ENCODE measurements around the gene OR5M8.

The OR5M8 gene

DNA sequence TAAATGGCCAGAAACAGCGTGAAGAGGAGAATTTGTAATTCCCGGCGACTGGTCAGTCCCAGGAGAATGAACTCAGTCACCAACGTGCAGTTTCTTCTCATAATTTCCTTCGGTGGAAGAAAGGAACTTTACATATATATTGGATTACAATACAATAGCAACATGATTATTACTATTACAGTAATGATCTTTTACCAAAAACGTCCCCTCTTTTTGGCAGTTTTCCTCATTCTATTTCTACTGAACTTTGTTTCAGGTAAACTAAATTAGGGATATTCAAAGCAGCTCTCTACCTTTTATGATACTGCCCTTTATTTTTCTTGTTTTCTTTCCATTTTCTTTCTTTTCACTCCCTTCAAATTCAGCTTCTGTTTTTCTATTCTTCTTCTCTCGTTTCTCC, at the start of gene OR5M8:
TSS of gene OR5M8 (minus strand) at position 101 of the 400 bp plus-strand sequence. CDS start at position 101, 0 bp downstream.
- no peak for DNase-seq (ENCODE audit: low spot score)

DNA sequence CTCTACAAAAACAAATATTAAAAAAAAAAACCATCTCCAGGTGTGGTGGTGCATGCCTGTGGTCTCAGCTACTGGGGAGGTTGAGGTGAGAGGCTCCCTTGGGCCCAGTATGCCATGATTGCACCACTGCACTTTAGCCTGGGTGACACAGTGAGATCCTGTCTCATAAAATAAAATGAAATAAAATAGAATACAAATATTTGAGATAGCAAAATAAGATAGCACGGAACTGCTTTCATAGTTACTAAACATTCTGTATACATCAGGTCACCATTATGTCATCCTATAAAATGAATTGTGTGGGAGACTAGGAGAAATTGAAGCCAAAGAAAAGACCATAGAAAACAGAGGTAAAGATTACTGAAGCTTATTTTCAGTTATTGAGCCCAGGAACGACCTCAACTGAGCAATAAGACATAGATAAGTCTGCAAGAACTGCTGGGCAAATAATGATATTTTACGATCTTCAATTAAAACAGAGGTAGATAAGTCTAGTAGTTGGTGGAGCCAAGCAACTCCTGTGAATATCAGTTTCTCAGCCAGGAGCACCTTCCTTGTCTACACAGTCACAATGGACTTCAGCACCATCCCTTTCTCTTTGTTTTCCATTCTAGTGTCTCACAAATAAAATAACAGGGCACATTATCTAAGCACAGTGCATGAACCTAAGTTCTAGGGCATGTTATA, 42.0 kb upstream of the OR5M8 start:
- no peak for DNase-seq (ENCODE audit: low spot score)

DNA sequence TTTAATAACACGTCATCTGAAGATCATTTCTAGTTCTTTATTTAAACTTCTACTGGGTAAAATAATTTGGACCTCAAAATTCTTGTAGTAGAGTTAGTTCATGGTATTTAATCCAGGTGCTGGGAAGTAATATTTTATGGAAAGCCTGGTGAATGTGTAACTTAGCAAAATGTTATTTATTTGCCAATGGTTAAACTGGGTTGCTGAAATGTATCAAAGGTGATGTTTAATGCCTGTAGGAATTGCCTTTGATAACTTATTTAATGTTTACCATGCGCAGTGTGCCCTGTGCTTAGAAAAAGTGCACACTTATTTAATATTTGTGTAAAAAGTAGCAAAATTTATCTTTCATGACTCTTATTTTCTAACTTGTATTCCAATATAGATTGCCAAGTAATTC, 40.7 kb upstream of the OR5M8 start:
- no peak for DNase-seq (ENCODE audit: low spot score)

DNA sequence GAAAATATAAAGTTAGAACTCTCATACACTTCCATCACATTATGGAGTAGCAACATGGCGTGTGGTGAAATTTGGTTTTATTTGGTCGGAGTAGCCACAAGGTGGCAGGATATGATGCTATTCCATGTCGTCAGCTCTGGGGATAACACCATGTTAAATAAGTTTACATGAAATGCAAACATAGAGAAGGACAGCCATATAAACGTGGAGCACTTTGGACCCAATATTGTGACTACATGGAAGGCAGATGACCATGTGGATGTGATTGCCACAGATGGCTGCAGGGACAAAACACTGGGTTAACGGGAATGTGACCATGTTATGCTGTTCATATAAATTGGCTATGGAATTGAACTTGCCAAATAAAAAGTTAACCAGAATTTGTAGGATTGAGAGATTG, 30.8 kb upstream of the OR5M8 start:
- DNase-seq (ENCODE audit: low spot score) = no peak

DNA sequence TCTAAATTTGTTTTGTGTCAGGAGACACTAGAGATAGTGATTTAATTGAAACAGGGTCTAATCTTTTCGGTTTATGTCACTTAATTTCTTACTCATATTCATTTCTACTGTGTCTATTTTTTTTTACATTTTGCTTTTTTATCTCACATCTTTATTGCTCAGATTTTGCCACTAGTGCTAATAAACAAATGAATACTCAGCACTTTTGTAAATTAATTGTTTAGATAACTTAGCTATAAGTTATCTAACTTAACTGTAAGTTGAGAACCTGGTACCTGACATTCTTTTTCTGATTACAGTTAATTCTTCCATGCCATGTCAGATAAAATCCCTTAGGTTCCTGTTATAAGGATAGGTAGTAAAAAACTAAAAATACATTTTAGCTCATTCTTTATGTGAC, 22.1 kb upstream of the OR5M8 start:
- DNase-seq (ENCODE audit: low spot score) = no peak

DNA sequence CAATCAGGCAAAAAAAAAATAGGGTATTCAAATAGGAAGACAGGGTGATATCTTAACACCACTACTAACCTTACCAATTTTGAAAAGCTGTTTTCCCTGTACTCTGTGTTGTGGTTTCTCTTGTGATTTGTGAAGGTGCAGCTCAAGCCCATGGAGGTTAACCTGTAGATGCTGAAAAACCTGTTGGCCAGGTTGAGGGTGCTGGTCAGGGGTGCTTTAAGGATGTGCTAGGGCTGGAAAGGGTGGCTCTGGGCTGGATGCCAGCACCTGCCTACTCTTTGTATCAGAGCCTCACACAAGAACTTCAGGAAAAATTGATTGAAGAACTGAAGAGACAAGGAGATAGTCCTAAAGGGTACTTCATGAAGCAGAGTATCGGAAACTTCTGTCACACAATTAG, 18.3 kb upstream of the OR5M8 start:
- DNase-seq (ENCODE audit: low spot score) = no peak

DNA sequence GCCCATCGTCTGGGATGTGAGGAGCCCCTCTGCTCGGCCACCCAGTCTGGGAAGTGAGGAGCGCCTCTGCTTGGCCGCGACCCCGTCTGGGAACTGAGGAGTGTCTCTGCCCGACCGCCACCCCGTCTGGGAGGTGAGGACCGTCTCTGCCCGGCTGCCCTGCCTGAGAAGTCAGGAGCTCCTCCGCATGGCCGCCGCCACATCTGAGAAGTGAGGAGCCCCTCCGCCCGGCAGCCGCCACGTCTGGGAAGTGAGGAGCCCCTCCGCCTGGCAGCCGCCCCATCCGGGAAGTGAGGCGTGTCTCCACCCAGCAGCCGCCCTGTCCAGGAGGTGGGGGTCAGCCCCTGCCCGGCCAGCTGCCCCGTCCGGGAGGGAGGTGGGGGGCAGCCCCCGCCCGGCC, 5.8 kb upstream of the OR5M8 start:
- DNase-seq (ENCODE audit: low spot score) = no peak

DNA sequence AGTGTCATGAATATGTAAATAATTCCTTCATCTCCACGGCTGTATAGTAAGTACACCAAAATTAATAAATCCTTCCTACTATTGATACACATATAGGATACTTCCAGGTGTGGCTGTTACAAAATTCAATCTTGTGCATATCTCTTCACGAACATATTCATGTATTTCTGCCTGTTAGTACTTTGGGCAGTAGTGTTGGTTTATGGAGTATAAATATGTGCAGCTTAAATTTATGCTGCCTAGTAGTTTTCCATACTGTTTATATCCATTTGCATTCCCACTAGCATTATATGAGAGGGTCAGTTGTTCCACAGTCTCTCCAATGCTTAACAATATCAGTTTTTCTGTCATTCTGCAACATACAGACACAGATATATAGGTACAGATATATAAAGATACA, 3.9 kb upstream of the OR5M8 start:
- DNase-seq (ENCODE audit: low spot score) = no peak

DNA sequence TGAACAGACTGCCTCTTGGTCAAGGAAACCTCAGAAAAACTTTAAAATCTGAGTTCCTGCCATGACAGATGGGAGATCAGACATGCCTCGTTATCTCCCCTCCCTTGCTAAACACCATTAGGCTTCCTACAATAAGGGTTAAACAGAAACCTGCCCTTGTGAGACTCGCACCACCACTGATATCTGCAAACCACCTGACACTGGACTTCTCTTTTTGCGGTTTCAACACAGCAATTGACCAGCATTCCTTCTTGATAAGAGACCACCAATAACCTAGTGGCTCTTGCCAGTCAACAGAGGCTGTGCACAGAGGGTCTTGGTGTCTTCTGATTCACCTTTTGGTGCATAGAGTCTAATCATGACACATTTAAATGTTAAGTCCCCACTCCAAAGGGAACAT, 4.4 kb downstream of the OR5M8 start:
- no peak for DNase-seq (ENCODE audit: low spot score)

DNA sequence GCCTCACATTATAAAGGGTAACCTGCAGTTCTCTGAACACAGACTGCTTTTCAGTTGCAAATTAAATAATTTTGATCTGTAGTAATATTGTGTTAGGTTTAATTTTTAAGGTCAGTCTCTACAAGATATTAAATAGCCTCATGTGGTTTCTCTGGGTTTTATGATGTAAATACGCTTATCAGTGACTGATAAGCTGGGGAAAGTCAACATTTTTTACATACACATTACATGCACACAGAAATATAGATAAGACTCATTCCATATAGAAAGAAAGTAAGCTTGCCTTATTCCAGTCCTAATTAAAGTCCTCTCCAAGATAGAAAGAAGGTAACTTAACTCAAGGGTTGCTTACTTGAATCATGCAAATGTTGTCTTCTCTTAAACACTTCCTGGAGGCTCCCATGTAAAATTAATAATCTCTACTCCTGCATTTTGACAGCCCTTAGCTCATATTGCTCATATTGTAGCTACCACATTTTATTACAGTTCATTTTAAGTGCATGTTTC, 16.4 kb downstream of the OR5M8 start:
- no peak for DNase-seq (ENCODE audit: low spot score)

DNA sequence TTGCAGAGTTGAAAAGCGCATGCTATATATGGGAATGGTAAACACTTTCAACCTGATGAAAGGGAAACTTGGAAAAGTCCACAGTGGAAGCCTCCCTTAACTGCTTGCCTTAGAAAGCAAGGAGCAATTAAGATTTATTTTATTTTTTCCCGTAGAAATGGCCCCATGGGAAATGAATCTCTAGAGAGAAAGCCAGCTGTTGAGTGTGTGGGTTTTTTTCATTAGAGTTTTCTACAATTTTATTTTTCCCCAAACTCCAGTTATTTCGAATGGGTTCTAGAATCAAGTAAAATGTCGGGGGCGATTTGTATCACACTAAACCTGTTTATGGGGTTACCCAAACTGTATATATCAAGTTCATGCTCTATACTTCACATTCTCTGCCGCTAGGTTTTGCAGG, 17.9 kb downstream of the OR5M8 start, which contains the start of gene OR5M3:
TSS of gene OR5M3 (minus strand) at position 101 of the 400 bp plus-strand sequence. CDS start 2,855 bp downstream, outside the sequence.
- no peak for DNase-seq (ENCODE audit: low spot score)

DNA sequence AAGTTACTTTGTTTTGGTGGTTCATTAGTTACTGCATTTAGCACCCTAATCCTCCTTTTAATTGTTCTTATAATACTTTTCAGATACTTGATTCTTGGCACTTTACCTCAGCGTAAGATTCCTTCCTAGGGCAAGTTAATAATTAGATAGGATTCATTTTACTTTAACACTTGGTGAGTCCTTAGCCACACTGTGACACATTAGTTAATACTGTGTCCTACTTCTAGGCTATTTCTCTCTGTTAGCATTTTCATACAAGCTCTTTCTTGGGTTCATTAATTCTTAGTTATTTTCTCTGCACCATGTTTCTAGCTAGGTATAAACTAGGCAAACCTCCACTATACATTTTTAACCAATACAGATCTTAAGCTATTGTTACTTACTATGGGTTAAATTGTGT, 34.1 kb downstream of the OR5M8 start:
- DNase-seq (ENCODE audit: low spot score) = no peak

DNA sequence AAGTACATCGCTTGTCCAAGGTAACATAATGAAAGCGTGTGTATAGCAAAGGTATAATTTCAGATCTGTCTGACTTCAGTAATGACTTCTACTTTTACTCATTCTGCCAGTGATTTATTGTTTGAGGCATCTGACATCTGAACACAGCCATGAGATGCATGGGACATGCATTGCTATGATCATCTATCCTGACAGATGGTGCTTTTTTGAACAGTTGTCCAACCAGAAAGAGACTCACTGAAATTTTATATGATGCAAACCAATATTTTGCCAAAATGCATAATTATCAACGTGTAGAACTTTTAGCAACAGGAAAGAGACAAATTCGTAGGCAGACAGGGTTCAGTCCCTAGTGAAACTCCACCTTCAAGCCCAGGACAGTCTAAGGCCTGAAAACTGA, 37.6 kb downstream of the OR5M8 start:
- DNase-seq (ENCODE audit: low spot score) = no peak
